HL-60 (cell line): ENCODE results near the gene TK2.

Experiments
- CTCF ChIP-seq: IDR thresholded peaks from one replicate; pipeline ENCODE4 v1.5.1; 2011; ENCODE audit warnings: low read length, control low read depth, inconsistent platforms; ENCODE audit not compliant: insufficient read depth
- GABPA ChIP-seq: IDR thresholded peaks from 2 replicates; pipeline ENCODE4 v1.6.1; 2012; ENCODE audit warnings: low read depth
- POLR2AphosphoS5 ChIP-seq: IDR thresholded peaks from 2 replicates; pipeline ENCODE4 v1.6.1; 2012; ENCODE audit warnings: low read depth
- TF ChIP-seq, protein P1 (sequence below): IDR thresholded peaks from 2 replicates; pipeline ENCODE4 v1.6.1; 2012; ENCODE audit warnings: low read depth; ENCODE audit not compliant: insufficient replicate concordance

DNA sequence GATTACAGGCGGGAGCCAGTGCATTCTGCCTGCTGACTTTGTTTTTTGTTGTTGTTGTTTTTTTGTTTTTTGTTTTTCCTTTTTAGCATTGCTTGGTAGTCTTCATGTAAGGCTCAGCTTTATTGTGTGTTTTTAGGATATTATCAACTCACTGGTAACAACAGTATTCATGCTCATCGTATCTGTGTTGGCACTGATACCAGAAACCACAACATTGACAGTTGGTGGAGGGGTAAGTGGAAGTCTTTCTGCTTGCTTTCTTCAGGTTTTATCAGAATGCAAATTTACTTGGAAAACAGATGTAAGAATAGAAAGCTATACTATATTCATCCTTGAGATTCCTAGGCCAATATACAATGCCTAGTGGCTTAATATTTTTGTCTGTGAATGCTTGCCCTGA is 13.1 kb upstream of the TK2 start:
- TF ChIP-seq CTCF (no peak), POLR2AphosphoS5 (no peak), GABPA (no peak)
- TF ChIP-seq, protein P1, sequence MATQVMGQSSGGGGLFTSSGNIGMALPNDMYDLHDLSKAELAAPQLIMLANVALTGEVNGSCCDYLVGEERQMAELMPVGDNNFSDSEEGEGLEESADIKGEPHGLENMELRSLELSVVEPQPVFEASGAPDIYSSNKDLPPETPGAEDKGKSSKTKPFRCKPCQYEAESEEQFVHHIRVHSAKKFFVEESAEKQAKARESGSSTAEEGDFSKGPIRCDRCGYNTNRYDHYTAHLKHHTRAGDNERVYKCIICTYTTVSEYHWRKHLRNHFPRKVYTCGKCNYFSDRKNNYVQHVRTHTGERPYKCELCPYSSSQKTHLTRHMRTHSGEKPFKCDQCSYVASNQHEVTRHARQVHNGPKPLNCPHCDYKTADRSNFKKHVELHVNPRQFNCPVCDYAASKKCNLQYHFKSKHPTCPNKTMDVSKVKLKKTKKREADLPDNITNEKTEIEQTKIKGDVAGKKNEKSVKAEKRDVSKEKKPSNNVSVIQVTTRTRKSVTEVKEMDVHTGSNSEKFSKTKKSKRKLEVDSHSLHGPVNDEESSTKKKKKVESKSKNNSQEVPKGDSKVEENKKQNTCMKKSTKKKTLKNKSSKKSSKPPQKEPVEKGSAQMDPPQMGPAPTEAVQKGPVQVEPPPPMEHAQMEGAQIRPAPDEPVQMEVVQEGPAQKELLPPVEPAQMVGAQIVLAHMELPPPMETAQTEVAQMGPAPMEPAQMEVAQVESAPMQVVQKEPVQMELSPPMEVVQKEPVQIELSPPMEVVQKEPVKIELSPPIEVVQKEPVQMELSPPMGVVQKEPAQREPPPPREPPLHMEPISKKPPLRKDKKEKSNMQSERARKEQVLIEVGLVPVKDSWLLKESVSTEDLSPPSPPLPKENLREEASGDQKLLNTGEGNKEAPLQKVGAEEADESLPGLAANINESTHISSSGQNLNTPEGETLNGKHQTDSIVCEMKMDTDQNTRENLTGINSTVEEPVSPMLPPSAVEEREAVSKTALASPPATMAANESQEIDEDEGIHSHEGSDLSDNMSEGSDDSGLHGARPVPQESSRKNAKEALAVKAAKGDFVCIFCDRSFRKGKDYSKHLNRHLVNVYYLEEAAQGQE, result no peak
